UCSD-AML1 (cell line): ENCODE measurements around the gene CDHR3.

Source experiments
- DNase-seq: peaks from one replicate; lab custom pipeline; 2025; ENCODE audit not compliant: unreplicated experiment; lab: John Stamatoyannopoulos, UW

The CDHR3 gene

DNA sequence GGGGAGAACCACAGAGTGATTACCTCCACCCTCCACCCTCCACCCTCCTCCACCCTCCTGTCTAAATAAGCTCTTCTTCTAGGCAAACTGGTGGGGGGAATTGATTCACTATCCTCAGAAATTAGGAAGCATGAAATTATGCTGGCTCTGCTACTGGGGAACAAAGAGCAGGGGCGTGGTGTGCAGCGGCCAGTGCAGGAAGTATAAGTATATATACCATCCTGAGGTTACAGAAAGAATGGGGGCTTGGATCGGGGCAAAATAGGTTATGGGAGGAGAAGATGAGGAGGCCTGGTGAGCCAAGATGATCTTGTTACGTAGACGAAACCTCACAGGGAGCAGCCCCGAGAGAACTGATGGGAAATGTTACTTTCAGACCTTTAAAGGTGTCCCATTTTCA lies 100.0 kb downstream of the CDHR3 start:
- DNase-seq, result no peak

DNA sequence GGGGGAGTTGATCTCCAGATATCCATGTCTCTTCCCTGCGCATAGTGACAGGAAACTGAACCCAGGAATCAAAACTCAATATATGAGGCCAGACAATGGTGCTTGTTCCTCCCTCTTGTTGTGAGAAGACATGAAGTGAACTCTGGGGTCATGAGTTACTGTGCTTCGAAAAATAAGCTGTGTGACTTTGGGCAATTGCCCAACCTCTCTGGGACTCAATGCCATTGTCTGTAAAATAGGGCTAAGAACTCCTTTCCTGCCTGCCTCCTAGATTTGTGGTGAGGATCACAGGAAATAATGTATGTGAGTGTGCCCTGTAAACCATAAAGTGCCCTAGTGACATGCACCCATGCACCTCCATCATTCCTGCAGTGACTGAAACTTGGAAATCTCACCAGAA lies 100.6 kb downstream of the CDHR3 start:
- no peak for DNase-seq

DNA sequence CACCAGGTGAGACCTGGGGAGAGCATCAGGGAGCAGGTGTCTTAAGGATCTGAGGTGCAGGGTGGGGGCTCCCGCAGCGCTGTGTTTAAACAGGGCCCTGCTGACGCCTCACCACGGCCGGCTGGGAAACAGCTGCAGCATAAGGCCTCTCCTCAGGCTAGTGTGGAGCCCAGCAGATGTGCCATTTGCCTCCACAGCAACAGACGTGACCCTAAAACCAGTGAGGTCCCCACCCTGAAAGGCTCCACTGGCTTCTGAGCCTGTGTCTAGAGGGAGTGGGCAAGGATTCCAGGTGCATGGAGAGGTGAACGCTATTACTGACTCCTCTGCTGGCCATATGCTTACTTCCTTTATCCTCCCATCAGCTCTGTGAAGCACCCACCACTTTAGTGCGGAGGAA lies 101.3 kb downstream of the CDHR3 start:
- DNase-seq, result no peak

DNA sequence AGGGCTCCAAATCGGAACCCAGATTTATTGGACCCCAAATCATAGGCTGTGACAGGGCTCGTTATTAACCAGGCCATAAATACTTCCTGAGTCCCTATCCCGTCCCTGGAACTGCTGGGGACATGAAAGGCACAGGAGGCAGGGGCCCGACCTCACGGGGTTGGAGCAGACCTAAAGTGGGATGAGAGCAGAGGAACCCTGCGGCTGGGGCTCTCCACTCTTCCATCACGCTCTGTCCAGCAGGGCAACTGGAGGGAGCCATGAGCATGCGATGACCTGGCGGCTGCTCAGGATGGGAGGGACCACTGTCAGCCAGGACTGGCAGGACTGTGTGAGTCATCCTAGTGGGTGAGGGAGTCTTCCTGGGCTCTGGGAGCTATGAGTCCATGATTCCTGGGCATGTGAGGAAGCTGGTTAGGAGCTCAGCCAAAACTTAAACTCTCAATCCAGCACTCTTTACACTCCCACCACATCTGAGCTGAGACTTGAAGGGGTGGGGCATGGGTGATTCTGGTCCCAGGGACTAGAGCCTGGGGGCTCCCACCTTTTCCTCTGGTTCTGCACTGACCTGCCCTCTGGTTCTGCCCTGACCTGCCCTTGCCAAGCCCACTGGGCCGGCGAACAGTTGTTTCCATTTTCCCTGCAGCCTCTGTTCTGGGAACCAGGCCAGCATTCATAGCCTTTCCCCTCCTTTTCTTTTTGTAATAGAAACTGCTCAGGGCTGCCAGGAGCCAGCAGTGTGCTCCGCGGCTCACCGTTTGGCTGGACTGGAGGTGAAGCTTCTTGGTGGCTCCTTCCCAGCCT lies 101.9 kb downstream of the CDHR3 start:
- DNase-seq, result no peak

DNA sequence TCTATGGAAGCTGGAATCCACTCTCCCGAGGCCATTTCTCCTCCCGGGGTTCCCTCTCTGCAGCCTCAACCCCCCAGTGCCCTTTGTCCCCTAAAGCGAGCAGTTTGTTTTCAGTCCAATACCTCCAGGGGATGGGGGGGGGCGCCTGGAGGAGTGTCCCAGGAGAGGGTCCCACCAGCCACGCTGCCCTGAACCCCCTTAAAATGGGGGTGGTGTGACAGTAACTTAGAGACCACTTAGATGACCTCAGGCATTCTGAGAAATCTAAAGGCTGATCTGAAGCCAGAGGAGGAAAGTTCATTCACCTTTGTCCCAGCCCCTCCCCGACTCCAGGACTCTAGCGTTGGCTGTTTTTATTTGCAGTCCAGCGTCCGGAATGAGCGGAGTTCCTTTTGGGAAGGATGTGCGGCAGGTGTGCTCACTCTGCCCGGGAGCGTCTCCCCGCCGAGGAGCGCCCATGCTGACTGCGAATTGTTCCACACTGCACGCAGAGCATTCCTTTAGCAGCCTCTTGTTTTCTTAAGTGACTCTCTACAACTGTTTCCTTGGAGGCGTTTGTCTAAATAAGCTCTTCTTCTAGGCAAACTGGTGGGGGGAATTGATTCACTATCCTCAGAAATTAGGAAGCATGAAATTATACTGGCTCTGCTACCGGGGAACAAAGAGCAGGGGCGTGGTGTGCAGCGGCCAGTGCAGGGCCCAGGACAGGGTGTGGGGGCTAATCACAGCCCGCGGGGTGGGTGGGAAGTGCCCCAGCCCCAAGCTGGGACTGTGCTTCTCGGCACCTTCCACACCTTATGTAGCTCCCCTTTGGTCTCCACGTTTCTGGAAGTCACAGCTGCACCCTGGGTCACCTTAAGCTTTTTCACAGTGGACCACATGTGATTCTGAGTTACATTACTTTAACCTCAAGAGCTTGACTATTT lies 102.8 kb downstream of the CDHR3 start:
- no peak for DNase-seq

DNA sequence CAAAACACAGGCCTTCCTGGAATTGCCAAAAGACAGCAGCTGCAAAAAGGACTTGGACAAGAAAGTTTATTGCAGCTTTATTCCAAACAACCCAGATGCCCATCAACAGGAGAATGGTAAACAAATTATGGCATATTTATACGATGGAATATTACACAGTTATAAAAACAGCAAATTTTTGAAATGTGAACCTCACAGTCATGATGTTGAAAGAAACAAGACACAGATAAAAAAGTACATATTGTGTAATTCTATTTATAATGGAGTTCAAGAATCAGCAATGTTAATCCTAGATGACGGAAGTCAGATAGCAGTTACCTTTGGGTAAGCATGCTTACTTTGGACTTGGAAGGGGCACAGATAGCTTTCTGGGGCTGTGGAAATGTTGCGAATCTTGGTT lies 104.6 kb downstream of the CDHR3 start:
- no peak for DNase-seq

DNA sequence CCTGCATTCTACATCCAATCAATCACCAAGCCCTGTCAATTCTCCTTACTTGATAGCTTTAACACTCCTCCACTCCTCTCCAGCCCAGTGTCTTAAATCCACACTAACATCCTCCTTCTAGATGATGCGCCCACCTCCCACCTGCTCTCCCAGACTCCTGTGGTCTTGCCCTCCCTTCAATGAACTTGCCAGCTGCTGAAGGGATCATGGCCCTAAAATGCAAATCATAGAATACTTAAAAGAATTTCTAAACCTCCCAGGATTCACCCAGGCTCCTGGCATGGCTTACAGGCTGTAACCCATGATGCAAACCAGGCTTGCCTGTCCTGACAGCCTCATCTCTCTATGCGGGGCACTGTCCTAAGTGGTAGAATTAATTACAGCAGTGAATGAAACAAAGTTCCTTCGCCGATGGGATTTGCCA lies 105.5 kb downstream of the CDHR3 start:
- DNase-seq, result no peak

DNA sequence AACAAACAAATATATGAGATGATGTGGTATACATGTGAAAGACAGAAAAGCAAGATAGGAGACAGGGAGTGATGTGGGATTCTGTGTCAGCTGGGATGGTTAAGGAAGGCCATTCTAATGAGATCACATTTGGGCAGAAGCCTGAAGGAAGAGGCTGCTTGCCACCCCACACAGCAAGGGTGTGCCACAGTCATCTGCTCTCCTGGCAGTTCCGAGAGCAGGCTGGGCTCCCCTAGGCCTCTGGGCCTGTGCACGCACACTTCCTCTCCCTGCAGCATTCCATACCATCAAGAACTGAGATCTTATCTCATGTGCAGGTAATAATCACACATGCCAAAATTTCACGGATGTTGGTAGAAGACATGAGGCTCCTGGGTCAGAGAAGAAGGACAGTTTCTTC lies 105.9 kb downstream of the CDHR3 start:
- DNase-seq, result no peak

DNA sequence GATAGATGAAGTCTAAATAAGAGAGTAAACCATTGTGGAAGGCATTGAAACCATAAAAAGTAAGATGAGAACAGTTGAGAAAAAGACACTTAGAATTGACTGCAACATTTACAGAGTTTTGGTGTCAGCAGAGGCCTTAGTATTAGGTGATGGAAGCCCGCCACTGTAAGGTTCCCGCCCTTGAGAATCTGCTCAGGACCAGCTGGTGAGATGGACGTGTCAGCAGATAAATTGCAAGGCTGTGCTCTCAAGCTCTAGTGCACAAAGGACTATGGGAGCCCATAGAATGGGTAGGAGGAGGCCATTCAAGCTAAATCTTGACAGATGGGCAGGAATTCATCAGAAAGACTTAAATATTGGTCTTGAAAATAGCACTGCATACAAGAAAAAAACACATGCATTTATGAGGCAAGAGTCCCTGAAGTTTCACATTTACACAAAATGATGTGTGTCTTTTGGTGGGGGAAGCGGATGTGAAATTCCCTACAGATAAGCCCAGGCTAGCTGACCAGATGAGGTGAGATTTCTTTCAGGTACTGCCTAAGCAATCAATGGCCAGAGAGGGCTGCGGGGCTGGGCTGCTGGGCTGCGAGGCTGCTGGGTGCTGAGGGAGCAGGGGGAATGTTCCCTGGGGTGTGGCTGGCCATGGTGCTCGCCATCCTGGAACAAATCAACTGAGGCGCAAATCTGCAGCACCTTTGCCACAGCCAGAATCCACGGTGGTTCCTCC lies 106.6 kb downstream of the CDHR3 start:
- no peak for DNase-seq

DNA sequence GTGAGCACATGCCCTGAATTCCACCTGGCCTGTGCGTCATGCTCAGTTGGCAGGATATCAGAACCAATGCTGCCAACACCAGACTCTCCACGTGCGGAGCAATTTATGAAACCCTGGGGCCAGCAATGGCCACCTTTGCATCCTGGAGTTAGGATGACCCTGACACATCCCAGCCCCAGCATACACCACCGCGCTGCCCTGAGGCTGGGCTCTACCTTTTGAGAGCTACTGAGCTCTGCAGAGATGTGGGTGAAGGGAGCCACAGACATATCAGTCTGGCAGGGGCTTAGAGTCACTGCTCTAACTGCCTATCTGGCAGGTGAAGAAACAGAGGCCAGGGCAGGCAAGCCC lies 107.1 kb downstream of the CDHR3 start:
- DNase-seq, result no peak

DNA sequence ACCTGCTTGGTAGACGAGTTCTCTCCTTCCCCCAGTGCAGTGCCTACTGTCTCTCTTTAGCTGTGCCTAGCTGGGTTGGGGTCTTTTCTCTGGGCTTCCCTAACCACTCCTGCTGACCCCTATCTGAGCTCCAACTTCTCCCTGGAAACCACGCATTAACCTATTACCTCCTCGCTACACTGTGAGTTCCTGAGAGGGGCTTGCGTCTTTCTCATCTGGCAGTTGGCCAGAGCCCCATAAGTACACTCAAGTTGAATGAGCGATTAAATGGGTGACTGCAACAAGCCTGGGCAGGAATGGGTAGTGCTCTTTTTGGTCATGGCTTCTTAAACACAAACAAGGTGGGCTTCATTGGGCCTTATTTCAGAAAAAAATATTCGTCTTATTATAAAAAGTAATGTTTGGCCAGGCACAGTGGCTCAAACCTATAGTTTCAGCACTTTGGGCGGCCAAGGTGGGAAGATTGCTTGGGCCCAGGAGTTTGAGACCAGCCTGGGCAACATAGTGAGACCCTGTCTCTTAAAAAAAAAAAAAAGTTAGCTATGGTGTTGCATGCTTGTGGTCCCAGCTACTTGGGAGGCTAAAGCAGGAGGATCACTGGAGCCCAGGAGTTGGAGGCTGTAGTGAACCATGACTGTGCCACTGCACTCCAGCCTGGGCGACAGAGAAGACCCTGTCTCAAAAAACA lies 107.6 kb downstream of the CDHR3 start:
- no peak for DNase-seq

DNA sequence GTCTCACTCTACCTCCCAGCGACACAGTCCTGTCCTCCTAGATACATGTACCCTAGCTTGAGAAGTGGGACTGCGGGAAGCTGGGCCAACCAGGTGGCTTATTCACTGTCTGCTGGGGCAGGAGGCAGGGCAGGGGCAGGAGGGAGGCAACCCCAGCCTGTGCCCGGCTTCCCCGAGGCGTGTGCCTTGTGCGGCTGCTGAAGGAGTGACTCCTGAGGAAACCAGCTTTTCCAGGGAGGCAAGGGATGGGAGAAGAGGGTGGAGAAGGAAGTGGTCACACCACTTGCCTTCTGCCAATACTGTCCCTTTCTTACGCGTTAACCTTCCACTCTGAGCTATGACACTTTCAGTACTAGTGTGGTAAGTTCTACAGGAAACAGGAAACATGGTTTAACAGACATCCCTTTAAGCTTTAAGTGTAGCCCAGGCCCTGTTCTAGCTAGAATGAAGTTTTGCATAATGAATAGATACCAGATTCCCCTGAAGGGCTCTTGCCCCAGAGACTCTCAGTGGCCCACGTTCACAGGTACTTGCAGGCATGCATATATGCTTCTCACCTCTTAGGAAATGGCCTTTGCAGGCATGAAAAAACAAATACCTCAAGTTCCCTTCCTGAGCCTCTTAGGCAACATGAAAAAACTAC lies 108.4 kb downstream of the CDHR3 start:
- peak; percentile 64 for DNase-seq

DNA sequence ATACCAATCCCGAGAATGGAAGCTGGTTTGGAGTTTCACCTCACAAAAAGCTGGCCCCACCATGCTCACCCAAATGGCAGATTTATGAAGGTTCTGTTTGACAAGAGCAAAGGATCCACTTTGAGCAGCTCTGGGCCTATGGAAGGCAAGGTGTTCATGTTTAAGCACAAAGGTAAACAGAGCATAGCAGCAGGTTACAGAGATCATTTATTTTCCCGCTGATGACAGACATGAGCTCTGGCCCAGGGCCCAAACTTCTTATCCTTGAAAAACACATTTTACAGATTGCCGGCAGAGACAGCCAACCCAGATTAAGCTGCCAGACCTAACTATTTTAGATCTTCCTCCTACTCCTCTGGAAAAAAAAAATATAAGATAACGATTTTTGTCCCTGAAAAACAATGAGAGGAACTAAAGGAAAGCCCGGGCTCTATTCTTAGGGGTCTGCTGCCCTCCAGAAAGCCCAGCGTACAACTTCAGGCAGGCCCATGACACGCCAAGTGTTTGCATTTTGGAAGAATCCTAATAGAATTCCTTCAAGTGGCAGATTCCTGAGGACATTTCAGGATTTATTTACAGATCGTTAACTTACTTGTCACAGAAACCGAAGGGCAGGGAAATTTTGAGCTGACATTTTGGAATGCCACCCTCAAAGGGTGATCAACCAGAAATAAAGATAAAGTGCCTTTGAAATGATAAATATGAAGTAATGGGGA lies 109.1 kb downstream of the CDHR3 start:
- peak; percentile 39 for DNase-seq

DNA sequence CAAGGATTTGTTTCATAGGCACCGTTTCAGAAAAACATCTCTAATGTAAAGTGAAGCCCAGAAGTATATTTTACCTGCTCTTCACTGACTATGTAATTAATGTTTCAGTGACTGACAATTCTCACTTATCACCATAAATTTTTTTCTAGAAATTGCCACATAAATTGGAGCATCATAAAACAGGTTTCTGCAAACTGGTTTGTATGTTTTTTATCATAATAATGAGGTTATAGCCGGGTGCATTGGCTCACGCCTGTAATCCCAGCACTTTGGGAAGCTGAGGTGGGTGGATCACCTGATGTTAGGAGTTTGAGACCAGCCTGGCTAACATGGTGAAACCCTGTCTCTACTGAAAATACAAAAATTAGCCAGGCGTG lies 109.6 kb downstream of the CDHR3 start:
- DNase-seq, result no peak

DNA sequence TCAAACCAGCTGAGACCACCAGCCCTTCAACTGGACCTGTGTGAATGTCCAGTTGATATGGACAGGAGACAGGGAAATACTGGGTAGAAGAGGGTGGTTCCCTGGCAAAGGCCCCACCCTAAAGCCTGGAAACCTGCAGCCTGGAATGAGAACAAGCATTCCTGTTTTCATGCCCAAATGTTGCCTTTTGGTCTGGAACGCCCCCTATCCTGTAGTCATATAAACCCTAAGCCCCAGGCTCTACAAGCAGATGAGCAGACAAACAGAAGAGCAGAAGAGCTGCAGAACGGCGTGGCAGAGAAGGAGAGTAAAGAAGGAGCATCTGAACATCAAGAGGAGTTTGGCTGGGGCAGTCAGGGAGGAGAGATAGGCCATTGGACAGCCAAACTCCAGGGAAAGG lies 110.6 kb downstream of the CDHR3 start:
- DNase-seq, result no peak

DNA sequence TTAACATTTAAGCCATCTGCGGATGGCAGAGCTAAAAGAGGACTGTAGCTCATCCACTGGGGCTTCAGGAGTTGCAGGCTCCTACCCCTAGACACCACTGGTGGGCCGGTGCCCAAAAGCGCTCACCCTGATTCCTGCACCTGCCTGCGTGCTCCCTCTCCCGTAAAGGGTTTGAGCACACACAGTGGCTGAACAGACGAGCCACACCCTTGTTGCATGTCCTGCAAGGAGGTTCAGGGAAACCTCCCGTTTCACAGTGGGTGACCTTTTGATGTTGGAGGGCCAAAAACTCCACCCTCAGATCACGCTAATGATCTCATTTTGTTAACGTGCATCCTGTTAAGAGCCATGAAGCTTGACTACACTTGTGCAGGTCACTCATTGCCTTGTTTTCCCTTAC lies 111.2 kb downstream of the CDHR3 start:
- DNase-seq, result no peak

DNA sequence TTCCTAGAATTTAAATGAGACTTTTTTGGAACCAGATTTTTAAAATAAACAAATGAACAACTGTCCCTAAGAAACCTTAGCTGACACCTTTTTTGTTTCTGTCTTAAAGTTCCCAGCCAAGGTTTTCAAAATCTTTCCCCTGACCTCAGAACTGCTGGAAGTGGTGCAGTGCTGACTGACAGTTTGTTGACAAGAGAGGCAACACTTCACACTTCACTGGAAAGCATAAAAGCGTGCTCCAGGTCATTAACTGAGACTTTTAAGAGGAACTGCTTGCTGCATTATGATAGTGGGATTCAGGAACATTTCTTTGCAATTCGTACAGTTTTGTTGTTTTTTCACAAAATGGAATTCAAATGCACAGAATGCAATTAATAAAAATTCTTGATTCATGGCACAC lies 112.9 kb downstream of the CDHR3 start:
- DNase-seq, result no peak

DNA sequence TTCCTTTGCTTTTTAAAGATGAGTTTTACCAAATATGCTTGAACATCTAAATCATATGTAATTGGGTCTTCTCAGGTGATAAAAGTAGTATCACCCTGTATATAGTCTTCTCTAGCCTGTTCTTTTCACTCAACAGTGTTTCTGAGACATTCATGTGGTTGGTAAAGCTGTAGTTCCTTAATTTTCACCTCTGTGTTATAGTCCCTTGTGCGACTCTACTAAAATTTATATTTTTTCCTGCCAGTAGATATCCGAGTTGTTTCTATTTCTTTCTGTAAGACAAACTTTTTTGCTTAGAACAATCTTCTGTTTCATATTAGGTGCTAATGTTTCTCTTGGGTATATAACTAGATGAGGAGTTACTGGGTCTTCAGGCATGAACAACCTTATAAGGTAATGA lies 113.5 kb downstream of the CDHR3 start:
- DNase-seq, result no peak

DNA sequence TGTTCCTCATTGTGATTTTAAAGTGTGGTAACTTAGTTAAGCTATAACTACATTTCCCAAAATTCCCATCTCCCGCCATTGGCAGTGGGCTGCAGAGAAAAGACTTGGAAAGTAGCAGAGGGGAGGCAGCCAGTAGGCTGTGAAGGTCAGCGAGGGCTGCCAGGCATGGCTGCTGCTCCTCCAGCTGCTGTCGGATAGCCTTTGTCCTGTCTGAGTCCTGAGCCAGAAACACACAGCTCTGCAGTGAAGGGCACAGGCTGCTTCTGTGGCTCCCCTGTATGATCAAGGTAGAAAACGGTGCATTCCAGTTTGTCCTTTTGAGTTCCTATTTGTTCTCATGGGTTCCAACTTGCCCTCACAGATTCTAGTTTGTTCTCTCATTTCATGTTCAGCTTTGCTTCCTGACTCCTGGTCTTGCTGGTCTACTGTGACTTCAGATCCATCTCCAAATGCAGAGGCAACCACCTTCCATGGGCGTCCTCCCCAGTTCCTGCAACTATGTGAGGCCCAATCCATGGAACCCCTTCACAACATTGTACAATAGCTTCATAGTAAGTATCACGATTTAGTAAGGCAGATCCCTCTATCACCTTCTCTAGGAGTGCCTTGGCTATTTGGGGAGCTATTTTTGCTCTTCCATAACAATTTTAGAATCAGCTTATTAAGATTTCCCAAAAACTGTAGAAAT lies 117.4 kb downstream of the CDHR3 start:
- DNase-seq, result no peak
